Stomach (tissue), 4 donors: ENCODE results near the gene ST6GALNAC6.

Experiments used
- POLR2A ChIP-seq, 4 donors: fragments of 450-650 bp; IDR thresholded peaks; one replicate each; pipeline ENCODE4 v1.6.1; 2016; ENCODE audit warnings: antibody characterized with exemption in 4 of 4, control low read depth in 2 of 4, mild to moderate bottlenecking in 1 of 4, moderate library complexity in 1 of 4
- TF ChIP-seq, protein P1 (sequence below), 7 experiments: fragments of 450-650 bp in 4 of 7; fragments of 200-600 bp in 3 of 7; sonication (generic) in 3 of 7; IDR thresholded peaks; one replicate each; pipeline ENCODE4 v1.5.1; 2016 to 2019; ENCODE audit warnings: antibody characterized with exemption in 7 of 7, control low read depth in 2 of 7, mild to moderate bottlenecking in 1 of 7

DNA sequence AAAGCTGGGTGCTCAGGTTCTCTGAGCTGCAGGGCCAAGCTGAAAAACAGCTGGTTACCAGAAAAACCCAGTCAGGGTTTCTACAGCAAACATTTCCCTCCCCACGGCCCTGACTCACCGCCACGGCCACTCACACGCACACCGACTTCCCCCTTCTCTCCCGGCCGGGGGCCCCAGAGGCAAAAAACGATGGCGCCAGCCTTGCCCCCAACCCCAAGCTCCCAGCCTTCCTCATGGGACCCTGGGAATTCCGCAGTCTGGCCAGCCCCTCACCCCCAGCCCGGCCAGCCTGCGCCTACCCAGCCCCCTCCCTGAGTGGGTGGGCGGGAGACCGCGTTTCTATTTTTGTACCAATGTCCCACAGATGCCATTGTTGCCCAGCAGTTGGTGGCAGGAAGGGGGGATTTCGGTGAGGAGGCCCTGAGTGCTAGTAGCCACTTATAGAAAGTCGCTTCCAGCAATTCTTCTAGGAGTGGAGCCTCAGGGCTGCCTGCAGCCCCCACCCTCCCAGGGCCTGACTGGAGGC, 63.3 kb downstream of the ST6GALNAC6 start:
- TF ChIP-seq, protein P1, sequence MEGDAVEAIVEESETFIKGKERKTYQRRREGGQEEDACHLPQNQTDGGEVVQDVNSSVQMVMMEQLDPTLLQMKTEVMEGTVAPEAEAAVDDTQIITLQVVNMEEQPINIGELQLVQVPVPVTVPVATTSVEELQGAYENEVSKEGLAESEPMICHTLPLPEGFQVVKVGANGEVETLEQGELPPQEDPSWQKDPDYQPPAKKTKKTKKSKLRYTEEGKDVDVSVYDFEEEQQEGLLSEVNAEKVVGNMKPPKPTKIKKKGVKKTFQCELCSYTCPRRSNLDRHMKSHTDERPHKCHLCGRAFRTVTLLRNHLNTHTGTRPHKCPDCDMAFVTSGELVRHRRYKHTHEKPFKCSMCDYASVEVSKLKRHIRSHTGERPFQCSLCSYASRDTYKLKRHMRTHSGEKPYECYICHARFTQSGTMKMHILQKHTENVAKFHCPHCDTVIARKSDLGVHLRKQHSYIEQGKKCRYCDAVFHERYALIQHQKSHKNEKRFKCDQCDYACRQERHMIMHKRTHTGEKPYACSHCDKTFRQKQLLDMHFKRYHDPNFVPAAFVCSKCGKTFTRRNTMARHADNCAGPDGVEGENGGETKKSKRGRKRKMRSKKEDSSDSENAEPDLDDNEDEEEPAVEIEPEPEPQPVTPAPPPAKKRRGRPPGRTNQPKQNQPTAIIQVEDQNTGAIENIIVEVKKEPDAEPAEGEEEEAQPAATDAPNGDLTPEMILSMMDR (IDR thresholded peaks at IDR 0.05), result no peak
- no peak for TF ChIP-seq POLR2A (IDR thresholded peaks at IDR 0.05)
